Airway epithelial cell (primary cell): ENCODE measurements around the gene FECH. TPM values are rescaled to one million over a fixed set of nuclear protein-coding genes. Genes with fewer than 3 reads are reported as not detected.

ENCODE experiments used
- total RNA-seq: library from RNA; depleted of rRNA; stranded (reverse); fragments of >200 nt; gene quantifications from 2 replicates; pipeline ENCODE4 v1.2.3, GENCODE V29; 2015

Gene FECH
- total RNA-seq = 20.0 and 26.1 TPM in 2 replicates

GRCh38 chr18:57586251-57587049 is at the start of gene FECH:
TSS of gene FECH (minus strand) at chr18:57586702. CDS start at chr18:57586620, 82 bp downstream.

Other genes starting within 250 kb of the FECH start
- gene ST8SIA3, start 234.1 kb downstream of the FECH start, total RNA-seq = not detected in 2 replicates
- under 0.01 TPM in 2 replicates for gene ONECUT2, start 151.3 kb downstream of the FECH start, total RNA-seq
- gene NARS1, start 35.1 kb upstream of the FECH start, total RNA-seq = 124 and 127 TPM in 2 replicates
- 16.1 and 23.5 TPM in 2 replicates for gene ATP8B1, start 216.6 kb upstream of the FECH start, total RNA-seq